GM19397 (cell line): Measurements from ENCODE around the gene URGCP.
"Not testable (repeated sequence)": the region's sequence is repeated elsewhere in the genome, so short reads cannot be mapped to it uniquely, and the experiment has no call there.

Source experiments
- ATAC-seq: cut with Tn5 transposase; IDR thresholded peaks from one replicate; pipeline ENCODE4 v1.9.1; 2021; ENCODE audit warnings: mild to moderate bottlenecking, moderate library complexity; ENCODE audit not compliant: unreplicated experiment

The URGCP gene

DNA sequence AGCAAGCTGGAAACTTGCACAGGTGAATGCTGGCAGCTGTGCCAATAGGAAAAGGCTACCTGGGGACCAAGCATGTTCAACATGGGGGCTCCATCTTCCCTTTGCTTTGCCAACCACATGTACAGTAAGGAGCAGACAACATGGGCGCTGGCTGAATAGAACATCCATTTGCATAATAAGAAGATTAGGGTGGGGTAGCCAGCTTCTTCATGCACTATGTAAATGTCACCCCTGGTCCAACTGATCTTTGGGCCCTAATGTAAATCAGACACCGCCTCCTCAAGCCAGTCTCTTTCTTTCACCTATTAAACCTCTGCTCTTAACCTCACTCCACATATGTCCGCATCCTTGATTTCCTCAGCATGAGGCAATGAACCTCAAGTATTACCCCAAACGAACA lies 63.1 kb downstream of the URGCP start:
- ATAC-seq = no peak

DNA sequence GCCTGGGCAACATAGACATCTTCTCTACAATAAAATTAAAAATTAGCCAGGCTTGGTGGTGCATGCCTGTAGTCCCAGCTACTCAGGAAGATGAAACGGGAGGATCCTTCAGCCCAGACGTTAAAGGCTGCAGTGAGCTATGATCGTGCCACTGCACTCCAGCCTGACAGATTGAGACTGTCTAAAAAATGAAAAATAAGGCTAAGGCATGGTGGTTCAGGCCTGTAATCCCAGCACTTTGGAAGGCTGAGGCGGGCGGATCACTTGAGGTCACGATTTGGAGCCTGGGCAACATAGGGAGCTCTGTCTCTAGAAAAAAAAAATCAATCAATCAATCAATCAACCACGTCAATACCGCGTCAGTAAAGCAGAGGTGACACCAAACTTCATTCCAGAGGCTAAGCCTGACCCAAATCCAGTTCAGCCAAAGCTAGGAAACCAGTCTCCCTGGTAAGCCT lies 68.2 kb downstream of the URGCP start:
- ATAC-seq = no peak

DNA sequence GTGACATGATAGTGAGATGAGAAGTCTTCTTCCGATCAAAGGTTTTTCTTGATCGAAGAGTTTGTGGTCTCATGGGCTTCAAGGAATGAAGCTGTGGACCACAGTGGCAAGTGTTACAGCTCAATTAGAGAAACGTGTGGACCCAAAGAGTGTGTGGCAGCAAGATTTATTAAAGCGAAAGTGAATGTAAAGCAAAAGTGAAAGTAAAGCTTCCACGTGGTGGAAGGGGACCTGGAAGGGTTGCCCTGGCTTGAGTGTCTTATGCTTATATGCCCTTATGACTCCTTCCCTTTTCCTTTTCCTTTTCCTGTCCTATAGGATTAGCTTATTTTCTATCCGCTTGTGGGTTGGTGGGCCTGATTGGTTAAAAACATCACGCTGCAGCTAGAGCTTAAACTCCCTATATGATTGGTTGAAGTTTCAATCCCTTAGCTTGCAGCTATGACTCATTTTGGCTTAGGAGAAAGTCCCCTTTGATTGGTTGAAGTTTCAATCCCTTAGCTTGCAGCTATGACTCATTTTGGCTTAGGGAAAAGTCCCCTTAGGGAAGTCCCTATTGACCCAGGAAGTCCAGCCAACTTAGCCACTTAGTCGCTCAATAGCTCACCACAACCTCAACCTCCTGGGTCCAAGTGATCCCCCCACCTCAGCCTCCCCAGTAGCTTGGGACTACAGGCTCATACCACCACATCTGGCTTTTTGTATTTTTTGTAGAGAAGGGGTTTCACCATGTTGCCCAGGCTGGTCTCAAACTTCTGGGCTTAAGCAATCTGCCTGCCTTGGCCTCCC lies 71.7 kb downstream of the URGCP start:
- peak; percentile 63 for ATAC-seq

DNA sequence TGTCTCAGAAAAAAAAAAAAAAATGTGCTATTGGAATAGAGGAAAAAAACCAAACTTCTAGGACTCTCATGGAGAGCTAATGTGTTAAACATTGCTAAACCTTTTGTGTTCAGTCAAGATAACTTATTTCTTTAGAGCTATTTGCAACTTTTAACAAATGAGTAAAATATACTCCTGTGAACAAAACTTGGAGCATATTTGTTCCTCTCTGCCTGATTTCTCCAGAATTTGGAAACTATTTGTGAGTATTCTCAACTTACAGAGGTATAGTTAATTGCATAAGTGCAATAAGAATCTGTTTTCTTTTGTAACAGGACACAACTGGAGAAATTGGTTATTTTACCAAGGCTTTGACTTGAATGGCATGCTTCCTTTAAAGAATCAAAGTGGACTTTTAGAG lies 75.5 kb downstream of the URGCP start:
- ATAC-seq = not testable (repeated sequence)
